KOPT-K1 (cell line): ENCODE measurements around the gene RPL27.
"Not testable (repeated sequence)": the region's sequence is repeated elsewhere in the genome, so short reads cannot be mapped to it uniquely, and the experiment has no call there.

Source experiments
- H3K27ac ChIP-seq: fragments of 200-600 bp; sonication (generic); 2 replicates; pipeline ENCODE4 v1.5.1; 2016; ENCODE audit warnings: antibody characterized with exemption, mild to moderate bottlenecking, low read depth, low read length; ENCODE audit not compliant: poor library complexity, severe bottlenecking
- H3K36me3 ChIP-seq: fragments of 200-600 bp; sonication (generic); 2 replicates; pipeline ENCODE4 v1.5.1; 2017; ENCODE audit warnings: antibody characterized with exemption, mild to moderate bottlenecking, low read length, moderate library complexity; ENCODE audit not compliant: insufficient read depth
- H3K9me3 ChIP-seq: fragments of 200-600 bp; sonication (generic); 2 replicates; pipeline ENCODE4 v1.5.1; 2017; ENCODE audit warnings: antibody characterized with exemption, low read length, mild to moderate bottlenecking; ENCODE audit not compliant: insufficient read depth, poor library complexity, severe bottlenecking

Gene RPL27

DNA sequence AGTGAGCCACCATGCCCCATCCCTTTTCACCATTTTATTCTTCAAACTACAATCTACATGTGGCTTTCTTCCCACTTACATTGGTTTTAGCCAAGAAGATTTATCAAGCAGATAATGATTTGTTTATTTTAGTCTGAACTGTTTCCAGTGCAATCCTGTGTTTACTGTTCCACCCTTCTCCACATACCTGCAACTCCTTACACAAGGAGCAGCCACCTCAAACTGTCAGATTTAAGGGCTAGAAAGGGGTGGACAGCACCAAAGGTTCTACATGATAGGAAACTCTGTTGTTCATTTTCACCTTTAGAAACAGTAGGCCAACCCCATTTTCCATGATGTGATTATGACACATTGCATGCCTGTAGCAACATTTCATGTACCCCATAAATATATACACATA is 16.0 kb upstream of the RPL27 start:
- Histone ChIP-seq H3K36me3 (peaks cover 52% of the 10 kb centered on the region), H3K27ac (no peak overlapping the region), H3K9me3 (no peaks in the 10 kb centered on the region)

DNA sequence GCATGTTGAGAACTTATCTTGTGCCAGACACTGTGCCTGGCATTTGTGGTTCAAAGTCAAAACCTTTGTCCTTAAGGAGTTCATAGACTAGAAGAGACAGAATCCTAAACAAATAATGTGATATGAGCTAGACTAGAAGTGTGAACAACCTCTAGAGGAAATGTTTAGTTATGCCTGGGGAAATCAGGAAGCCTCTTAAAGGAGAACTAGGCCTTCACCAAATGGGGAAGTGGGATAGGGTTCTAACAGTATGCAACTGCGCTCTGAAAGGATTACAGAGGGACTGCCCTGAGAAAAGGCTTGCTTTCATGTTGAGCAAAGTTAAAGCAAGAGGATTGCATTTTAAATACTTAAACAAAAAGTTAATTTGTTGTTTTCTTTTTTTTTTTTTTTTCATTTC is 13.0 kb upstream of the RPL27 start:
- Histone ChIP-seq H3K27ac (no peak overlapping the region), H3K36me3 (peaks cover 82% of the 10 kb centered on the region), H3K9me3 (no peaks in the 10 kb centered on the region)

DNA sequence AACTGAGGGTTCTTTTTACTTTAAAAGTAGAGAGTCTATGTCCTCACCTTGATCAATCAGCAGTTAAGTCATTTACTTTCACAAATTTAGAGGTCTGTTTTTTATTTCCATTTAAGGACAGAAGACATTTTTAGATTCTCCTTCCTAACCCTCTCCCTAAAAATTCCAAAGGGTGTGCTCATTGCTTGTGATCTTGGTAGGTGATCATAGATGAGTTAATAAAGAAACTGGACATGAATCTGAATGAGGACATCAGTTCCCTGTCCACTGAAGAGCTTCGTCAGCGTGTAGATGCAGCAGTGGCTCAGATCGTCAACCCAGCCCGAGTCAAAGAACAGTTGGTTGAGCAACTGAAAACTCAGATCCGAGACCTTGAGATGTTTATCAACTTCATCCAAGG is 9.1 kb upstream of the RPL27 start:
- H3K27ac ChIP-seq: no peak overlapping the region

DNA sequence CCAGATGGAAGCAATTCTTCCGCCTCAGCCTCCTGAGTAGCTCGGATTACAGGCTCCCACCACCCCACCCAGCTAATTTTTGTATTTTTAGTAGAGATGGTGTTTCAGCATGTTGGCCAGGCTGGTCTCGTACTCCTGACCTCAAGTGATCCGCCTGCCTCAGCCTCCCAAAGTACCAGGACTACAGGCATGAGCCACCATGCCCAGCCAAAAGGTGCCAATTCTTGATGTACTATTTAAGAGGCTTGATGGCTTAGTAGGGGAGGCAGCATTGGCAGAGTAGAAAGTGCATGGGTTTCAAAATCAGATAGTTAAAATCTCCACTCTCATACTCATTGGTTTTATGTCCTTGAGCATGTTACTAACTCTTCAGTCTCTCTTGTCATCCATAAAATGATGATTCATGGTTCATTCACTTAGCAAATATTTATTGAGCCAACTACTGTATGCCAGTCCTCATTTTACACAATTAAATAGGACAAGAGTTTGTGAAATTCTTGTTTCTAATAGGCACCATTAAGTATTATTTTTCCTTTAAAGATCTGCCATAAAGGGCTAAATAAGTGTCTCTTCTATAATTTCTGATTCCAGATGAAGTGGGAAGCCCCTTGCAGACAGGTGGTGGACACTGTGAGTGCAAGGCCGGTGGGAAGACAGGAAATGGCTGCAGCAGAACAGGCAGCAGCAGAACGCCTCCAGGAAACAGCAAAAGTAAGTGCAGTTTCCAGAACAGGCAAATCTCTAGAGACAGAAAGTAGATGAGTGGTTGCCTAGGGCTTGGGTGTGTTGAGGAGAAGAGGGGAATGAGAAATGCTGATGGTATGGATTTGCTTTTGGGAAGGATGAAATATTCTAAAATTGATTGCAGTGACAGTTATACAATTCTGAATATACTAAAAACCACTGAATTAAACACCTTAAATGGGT is 8.2 kb upstream of the RPL27 start:
- Histone ChIP-seq H3K36me3 (peaks cover 100% of the 10 kb centered on the region), H3K9me3 (no peaks in the 10 kb centered on the region), H3K27ac (no peak overlapping the region)

More for the DNA sequence above, 9.1 kb upstream of the RPL27 start:
- Histone ChIP-seq H3K36me3 (peaks cover 100% of the 10 kb centered on the region), H3K9me3 (no peaks in the 10 kb centered on the region)

DNA sequence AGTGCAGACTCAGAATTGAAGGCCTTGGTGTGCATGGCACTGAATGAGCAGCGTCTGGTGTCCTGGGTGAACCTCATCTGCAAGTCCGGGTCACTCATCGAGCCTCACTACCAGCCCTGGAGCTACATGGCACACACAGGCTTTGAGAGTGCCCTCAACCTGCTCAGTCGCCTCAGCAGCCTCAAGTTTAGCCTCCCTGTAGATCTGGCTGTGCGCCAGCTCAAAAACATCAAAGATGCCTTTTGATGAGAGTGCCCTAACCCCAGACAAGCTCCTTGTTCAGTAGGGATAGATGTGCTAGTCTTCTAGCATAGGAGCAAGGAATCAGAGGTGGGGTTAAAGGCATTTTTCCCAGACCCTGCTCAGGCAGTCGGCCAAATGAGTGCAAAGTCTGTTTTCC is 6.7 kb upstream of the RPL27 start:
- peaks cover 90% of the 10 kb centered on the region for H3K36me3 ChIP-seq
- no peaks in the 10 kb centered on the region for H3K9me3 ChIP-seq
- H3K27ac ChIP-seq: no peak overlapping the region

DNA sequence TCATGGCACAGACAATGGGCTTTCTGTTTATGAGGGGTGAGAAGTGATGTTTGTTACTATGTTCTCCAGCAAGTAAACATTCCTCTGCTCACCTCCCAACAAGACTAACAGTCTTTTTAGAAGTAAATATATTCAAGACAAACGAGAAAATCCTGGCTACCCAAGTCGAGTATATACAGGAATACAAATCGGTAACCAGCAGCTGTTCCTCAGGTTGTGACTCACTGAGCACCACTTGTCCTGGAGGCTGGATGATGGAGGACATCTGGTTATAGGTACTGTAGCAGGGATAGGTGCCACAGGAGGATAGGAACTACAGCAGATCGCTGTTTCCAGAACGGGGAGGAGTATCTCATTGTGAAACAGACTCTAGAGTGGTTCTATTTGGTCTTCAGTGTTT is 5.3 kb upstream of the RPL27 start:
- no peak overlapping the region for H3K27ac ChIP-seq
- H3K9me3 ChIP-seq: no peaks in the 10 kb centered on the region
- H3K36me3 ChIP-seq: peaks cover 76% of the 10 kb centered on the region

DNA sequence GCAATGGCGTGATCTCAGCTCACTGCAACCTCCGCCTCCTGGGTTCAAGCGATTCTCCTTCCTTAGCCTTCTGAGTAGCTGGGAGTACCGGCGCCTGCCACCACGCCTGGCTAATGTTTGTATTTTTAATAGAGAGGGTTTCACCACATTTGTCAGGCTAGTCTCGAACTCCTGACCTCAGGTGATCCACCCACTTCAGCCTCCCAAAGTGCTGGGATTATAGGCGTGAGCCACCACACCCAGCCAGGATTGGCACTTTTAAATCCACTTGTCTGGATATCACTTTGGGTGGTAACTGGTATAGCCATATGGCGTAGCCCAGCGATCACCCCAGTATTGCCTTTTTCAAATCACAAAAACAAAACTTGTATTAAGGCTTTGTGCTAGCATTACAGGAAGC is 4.3 kb upstream of the RPL27 start:
- H3K36me3 ChIP-seq: peaks cover 71% of the 10 kb centered on the region
- H3K27ac ChIP-seq, H3K9me3 ChIP-seq: not testable (repeated sequence)

DNA sequence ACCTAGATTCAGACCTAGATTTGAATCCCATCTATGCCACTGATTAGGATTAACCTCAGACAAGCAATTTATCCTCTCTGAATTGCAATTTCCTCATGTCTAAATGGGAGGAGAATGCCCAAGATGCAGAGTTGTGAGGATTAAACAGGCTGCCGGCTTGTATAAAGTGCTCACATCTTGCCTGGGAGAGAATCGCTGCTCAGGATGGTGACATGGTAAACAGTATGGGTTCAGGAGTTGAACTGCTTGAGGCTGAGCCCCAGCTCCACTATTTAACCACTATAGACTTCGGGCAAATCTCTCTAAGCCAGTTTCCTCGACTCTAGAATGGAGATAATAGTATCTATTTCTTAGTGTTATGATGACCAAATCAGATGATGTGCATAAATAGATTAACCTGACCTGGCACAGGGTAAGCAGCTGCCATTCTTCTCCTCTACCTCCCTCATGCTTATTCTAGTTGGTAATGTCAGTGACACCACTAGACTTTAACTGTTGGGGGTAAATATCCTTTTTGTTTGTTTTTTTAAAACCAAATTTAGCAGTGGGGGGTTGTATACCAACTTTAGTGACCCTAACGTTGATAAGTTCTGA is 732 bp upstream of the RPL27 start:
- Histone ChIP-seq H3K36me3 (peaks cover 70% of the 10 kb centered on the region), H3K9me3 (no peaks in the 10 kb centered on the region), H3K27ac (peak overlapping the region; percentile 24)

DNA sequence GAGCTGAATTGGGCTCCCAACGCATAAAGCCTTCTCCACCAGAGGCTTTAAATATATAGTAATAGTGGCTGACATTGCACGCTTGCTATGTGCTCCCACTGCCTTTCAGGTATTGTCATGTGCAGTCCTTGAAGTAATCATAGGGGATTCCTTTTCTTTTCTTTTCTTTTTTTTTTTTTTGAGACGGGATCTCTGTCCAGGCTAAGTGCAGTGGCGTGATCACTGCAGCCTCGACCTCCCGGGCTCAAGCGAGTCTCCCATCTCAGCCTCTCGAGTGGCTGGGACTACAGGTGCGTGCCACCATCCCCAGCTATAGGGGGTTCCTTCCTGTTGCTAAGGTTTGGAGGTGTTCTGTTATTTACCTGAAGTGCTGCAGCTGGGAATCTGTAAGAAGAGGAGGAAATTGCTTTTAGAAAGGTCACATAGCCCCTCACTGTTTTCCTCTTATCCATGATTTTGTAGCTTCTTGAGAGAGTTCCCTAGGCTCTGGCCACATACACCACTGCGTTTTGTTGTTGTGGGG is 845 bp downstream of the RPL27 start:
- H3K36me3 ChIP-seq: peaks cover 70% of the 10 kb centered on the region

DNA sequence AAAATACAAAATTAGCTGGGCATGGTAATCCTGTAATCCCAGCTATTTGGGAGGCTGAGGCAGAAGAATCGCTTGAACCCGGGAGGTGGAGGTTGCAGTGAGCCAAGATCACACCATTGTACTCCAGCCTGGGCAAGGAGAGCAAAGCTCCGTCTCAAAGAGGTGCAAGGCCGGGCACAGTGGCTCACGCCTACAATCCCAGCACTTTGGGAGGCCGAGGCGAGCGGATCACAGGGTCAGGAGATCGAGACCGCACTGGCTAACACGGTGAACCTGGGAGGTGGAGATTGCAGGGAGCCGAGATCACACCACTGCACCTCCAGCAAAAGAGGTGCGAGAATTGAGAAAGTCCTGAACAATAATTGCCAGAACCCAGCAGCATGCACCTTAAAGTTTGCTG is 2.7 kb downstream of the RPL27 start:
- H3K9me3 ChIP-seq, H3K27ac ChIP-seq: not testable (repeated sequence)
- peaks cover 73% of the 10 kb centered on the region for H3K36me3 ChIP-seq

More for the DNA sequence above, 845 bp downstream of the RPL27 start:
- Histone ChIP-seq H3K27ac (peak overlapping the region; percentile 78), H3K9me3 (no peaks in the 10 kb centered on the region)

DNA sequence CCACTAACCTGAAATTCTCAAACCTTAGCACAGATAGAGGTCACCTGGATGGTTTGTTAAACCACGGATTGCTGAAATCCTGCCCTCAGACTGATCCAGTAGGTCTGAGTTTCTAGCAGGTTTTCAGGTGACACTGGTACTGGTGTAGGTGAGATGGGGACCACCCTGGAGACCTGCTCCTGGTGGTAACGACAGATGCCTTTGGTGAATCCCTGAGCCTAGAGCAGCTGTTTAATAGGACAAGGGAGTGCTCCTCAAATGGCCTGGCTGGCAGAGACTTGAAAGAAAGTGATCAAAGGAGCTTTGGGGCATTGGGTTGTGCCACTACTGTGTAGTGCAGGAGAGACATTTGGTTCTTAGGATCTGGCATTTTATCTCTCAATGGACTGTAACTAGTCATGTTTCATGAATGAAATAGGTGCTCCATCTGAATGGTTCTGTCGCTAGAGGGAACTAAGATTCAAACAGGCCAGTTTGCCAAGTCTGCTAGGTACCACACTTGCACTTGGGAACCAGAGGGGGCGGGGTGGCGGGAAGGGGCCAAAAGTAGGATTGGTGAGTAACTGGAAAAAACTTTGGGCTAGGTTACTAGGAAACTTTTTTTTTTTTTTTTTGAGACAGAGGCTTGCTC is 5.4 kb downstream of the RPL27 start:
- Histone ChIP-seq H3K27ac (no peak overlapping the region), H3K9me3 (no peaks in the 10 kb centered on the region), H3K36me3 (peaks cover 70% of the 10 kb centered on the region)

DNA sequence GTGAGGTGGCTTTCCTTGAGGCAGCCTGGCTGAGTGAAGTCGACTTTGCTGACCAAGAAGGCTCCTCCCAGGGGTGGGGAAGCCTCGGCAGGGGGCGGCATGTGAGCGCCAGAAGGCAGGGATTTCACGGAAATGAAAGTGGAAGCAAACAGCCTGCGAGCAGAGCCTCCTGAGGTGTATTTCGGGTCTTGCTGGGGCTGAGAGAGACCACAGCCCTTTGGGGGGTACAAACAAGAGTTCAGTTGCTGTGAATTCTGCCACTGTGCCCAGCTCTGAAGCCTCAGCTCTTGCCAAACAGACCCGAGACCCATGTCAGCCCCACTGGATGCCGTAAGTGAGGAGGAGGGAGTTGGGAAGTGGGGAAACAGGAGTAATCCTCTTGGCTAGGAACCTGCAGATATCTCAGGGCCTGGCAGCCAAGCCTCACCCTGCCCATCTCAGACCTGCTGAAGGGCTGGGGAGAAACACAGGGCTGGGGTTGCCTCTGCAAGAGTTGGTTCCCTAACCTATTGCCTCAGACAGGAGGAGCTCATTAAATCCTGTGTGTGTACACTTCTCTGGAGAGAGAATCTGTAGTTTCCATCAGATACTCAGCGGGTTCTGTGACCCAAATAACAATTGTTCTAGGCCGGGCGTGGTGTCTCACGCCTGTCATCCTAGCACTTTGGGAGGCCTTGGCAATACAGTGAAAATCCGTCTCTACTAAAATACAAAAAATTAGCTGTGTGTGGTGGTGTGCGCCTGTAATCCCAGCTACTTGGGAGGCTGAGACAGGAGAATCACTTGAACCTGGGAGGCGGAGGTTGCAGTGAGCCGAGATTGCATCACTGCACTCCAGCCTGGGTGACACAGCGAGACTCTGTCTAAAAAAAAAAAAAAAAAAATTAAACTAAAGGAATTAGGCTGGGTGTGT is 8.7 kb downstream of the RPL27 start, which contains the start of gene IFI35:
TSS of gene IFI35 (plus strand) at position 146 of the 913 bp plus-strand sequence. CDS start at position 310, 164 bp downstream.
- H3K9me3 ChIP-seq: no peaks in the 10 kb centered on the region
- H3K27ac ChIP-seq: peak within 1 kb of the TSS; percentile 79
- peaks cover 40% of the 10 kb centered on the region for H3K36me3 ChIP-seq

DNA sequence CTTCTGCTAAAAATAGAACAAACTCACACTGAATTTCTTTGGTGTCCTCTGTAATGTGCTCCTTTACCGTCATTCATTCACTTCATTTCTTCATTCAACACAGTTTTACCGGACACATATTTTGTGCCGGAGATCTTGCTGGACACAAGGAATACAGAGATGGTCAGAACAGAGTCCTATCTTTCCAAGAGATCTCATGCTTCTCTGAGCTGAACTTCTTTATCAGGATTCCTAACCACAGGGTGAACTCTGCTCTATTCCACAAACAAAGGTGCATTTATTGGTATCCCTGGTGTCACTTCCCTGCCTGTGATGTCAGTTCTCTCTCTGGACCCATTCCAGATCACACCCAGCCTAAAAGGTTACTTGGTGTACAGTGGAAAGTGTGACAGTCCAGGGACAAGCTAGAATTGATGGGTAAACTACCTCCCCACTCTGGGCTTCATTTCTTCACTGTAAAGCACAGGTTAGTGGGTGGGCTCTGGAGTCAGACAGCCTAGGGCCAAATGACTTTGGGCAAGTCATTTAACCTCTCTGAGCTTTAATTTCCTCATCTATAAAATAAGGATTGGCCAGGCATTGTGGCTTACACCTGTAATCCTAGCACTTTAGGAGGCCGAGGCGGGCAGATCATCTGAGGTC is 12.6 kb downstream of the RPL27 start:
- Histone ChIP-seq H3K9me3 (no peaks in the 10 kb centered on the region), H3K36me3 (peaks cover 30% of the 10 kb centered on the region), H3K27ac (no peak overlapping the region)
